Measurements from ENCODE around the gene SLC38A8. TPM values are rescaled to one million over a fixed set of nuclear protein-coding genes. Genes with fewer than 3 reads are reported as not detected.

SLC38A8 gene
- total RNA-seq, 1 experiment from 2014 or later = 0.42 TPM

DNA sequence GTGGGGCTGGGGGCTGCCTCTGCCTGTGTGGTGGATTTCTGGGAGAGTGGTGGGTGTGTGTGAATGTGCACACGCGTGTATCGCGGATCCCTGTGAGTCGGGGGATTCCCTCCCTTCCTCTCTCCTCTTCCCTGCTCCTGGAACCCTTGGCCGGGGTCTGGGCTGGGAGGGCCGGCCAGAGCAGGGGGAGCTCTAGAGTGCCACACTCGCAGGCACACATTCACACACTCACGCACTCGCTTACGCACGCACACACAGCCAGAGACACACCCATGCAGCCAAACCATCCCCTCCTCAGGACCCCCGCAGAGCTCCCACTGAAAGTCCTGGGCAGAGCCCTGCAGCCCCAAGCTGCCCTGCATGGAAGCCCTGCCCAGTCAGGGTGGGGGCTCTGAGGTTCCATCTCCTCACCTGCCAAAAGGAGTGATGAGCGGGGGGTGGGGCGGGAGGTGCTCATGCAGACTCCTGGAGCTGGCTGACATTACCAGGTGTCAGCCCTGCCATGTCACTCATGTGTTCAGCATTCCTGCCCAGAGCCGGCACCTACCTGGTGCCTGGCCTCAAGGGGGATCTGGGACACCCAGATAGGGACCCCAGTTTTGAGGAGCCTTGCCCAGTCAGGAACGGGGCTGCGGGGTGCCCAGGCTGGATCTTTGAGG lies 72.7 kb downstream of the SLC38A8 start:
- DNase-seq (ENCODE audit: low read depth) = no peak

DNA sequence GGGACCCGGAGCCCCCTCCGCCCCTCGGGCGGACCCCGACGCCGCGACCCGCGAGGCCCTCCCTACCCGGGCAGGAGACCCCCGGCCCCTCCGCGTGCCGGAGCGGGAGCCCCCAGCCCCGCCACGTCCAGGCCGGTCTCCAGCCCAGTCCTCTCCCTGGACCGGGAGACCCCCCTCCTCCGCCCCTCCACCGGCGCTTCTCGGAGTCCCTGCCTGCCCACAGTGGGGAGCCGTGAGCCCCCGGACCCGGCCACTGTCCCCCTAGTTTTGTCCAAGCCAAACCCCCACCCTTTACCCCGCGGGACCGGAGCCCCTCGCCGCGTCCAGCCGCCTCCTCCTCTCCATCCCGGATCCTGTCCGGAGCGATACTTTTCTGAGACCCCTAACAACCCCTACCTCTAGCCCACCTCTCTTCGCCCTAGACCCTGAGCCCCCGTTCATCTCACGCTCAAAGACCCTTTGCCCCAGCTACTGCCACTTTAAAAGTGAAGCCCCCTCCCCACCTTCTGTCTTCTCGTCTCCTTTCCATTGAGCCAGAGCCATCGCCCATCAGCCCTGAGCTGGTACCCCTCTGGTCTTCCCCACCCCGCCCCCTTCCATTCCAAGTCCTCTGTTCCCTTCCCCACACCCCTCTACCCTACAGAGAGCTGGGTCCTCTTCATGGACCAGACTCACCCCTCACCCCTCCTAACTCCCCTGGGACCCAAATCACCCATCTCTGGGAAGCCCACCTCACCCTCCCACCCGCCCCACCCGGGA lies 73.5 kb downstream of the SLC38A8 start:
- no peak for DNase-seq (ENCODE audit: low read depth)

DNA sequence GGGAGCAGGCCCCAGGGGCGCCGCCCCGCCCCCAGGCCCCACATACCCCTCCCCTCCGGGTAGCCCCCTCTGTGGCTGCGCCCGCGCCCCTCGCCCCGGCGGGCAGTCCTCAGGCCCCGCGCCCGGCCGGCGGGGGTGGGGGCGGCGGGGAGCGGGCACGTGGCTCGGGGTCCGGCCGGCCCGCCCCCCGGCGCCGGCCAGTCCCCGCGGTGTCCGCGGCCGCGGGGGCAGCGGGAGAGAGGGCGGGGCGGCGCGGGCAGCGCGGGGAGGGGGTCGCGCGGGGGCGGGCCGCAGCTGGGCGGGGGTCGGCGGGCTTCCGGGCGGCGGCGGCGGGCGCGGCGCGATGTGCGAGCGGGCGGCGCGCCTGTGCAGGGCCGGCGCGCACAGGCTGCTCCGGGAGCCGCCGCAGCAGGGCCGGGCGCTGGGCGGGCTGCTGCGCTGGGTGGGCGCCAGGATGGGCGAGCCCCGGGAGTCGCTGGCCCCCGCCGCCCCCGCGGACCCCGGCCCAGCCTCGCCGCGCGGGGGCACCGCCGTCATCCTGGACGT lies 74.2 kb downstream of the SLC38A8 start:
- no peak for DNase-seq (ENCODE audit: low read depth)

DNA sequence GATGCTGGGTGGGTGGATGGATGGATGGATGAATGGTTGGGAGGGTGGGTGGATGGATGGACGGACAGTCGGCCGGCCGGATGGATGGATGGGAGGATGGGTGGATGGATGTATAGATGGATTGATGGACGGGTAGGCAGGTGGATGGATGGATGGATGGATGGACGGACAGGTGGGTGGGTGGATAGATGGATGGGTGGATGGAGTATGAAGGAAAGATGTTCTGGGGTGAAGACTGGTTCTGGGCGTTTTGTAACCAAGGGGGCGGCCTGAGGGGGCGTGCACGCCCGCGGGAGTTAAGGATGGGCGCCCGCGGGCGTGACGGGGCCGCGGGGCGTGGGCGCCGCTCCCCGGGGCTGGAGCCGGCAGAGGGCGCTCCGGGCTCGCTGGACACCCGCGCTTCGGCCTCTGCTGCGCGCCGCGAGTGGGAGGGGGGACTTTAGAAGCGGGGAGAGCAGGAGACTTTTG lies 74.7 kb downstream of the SLC38A8 start, which contains the start of gene NECAB2:
TSS of gene NECAB2 (plus strand) at position 407 of the 468 bp plus-strand sequence. CDS start 405 bp downstream, outside the sequence.
- peak; percentile 18 for DNase-seq (ENCODE audit: low read depth)

DNA sequence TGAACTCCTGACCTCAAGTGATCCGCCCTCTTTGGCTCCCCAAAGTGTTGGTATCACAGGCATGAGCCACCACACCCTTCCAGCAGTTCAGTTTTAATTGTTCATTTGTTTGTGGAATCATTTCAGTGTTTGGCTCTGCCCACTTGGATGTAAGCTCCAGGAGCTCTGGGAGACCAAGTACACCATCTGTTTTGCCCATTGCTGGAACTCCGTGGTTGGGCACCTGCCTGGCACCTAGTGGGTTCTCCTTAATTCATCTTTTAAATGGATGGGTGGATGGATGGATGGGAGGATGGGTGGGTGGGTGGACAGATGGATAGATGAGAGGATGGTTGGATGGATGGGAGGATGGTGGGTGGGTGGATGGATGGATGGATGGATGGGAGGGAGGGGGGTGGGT lies 75.5 kb downstream of the SLC38A8 start:
- DNase-seq (ENCODE audit: low read depth) = no peak

DNA sequence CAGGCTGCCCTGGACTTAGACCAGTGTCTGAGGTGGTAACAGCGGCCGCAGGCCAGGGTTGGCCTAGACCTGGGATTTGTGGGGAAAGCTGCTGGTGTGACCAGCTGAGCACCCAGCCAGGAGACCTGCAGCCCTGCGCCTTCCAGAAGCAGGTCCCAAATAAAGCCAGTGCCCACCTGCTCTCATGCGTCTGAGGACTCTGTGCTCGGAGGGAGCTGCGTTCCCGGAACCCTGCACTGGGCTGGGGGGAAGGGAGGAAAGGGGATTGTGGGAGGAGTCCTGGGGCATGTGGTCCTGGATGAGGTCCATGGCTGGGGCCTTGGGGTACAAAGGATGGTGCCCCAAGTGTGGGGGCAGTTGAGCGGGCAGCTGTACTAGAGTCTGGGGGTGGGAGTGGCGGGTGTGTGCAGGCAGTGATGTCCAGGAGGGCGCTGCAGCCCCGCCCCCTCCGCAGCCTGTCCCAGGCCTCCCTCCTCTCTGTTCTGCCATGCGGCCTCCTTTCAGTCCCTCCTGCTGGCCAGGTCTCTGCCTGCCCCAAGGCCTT lies 76.4 kb downstream of the SLC38A8 start:
- no peak for DNase-seq (ENCODE audit: low read depth)

DNA sequence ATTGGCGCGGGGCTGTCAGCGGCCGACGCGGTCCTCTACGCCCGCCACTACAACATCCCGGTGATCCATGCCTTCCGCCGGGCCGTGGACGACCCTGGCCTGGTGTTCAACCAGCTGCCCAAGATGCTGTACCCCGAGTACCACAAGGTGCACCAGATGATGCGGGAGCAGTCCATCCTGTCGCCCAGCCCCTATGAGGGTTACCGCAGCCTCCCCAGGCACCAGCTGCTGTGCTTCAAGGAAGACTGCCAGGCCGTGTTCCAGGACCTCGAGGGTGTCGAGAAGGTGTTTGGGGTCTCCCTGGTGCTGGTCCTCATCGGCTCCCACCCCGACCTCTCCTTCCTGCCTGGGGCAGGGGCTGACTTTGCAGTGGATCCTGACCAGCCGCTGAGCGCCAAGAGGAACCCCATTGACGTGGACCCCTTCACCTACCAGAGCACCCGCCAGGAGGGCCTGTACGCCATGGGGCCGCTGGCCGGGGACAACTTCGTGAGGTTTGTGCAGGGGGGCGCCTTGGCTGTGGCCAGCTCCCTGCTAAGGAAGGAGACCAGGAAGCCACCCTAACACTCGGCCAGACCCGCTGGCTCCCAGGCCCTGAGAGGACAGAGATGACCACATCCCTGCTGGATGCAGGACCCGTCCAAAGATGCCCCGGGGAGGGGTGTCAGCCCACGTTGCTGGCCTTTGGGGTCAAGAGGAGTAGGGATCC lies 77.0 kb downstream of the SLC38A8 start:
- no peak for DNase-seq (ENCODE audit: low read depth)

DNA sequence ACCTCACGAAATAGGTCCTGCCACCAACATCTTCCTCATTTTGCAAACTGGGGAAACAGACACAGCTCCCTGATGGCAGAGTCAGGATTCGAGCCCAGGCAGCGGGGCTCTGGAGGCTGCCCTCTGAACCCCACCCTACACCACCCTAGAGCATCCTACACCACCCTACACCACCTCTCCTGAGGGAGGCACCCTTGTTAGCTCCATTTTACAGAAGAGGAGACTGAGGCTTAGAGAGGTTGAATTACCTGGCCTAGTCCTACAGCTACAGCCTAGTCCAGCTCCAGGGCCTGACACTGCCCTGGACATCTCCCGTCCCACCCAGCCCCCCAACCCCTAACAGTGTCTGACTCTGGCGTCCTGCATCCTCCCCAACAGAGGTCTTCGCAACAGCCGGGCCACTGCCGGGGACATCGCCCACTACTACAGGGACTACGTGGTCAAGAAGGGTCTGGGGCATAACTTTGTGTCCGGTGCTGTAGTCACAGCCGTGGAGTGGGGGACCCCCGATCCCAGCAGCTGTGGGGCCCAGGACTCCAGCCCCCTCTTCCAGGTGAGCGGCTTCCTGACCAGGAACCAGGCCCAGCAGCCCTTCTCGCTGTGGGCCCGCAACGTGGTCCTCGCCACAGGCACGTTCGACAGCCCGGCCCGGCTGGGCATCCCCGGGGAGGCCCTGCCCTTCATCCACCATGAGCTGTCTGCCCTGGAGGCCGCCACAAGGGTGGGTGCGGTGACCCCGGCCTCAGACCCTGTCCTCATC lies 77.7 kb downstream of the SLC38A8 start:
- DNase-seq (ENCODE audit: low read depth) = no peak

DNA sequence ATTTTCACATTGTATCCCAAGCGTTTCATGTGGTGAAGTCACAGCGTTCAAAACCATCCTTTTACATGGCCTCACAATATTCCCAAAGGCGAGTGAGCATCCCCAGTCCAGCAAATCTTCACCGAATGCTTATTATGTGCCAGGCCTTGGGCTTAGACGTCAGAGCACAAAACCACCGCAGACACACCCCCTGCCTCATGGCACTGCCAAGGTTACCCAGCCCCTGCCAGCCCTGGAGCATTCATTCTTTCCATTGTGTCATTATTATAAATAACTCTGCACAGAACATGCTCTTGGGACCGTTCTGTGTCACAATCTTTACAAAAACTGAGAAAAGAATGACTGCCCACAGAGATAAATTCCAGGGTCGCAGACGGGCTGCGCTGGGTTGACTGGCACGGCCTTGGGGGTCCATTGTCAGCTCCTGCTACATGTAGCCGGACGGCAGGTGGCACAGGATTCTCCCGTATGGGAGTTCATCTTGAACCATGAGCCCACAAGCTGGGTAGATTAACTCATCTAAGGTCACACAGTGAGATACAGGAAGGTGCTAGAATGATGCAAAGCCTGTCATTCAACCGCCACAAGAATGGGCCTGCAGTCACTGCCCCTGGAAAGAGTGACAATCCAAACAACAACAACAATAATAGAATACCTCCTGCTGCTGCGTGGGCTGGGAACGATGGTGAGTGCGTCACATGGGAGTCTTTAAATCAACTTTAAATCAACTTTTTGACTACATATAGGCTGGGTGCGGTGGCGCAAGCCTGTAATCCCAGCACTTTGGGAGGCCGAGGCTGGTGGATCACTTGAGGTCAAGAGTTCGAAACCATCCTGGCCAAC lies 79.1 kb downstream of the SLC38A8 start:
- no peak for DNase-seq (ENCODE audit: low read depth)

DNA sequence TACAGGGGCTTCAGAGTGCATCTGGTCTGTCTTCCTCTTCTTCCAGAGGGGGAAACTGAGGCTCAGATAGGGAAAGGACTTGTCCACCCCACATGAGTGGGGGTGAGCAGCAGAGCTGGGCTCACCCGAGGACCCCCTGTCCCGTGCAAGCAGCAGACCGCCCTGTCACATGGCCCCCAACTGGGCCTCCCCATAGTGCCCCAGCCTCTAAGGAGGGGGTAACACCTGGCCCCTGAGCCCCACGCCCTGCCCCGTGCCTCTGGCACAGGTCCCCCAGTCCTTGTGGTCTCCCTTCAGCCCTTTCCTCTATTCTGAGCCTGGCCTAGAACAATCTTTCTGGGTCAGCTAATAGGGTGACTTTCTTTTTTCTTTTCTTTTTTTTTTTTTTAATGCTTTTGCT lies 81.0 kb downstream of the SLC38A8 start:
- no peak for DNase-seq (ENCODE audit: low read depth)

DNA sequence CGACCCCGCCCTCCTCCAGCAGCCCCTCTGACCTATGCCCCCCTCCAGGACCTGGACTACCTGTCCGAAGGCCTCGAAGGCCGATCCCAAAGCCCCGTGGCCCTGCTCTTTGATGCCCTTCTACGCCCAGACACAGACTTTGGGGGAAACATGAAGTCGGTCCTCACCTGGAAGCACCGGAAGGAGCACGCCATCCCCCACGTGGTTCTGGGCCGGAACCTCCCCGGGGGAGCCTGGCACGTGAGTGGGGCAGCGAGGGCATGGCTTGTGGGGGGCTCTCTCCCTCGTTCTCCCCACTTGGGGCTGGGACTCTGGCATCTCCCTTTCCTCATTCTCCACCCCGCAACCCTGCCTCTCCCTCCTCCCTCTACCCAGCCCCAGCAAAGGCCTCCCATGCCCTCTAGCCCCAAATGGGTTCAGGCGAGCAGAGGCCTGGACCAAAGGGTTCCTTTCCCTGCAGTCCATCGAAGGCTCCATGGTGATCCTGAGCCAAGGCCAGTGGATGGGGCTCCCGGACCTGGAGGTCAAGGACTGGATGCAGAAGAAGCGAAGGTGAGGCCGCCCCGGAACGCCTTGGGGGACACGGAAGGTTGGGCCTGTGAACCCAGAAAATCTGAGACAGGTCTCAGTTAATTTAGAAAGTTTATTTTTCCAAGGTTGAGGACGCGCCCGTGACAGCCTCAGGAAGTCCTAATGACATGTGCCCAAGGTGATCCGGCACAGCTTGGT lies 81.9 kb downstream of the SLC38A8 start:
- DNase-seq (ENCODE audit: low read depth) = no peak

Other genes starting within 250 kb of the SLC38A8 start
- gene HSBP1, start 234.8 kb downstream of the SLC38A8 start, total RNA-seq (2014; rRNA removed; shearing (Covaris generic)) = 85.5 and 151 TPM in 2 replicates
- gene MLYCD, start 143.7 kb downstream of the SLC38A8 start, total RNA-seq (2014; rRNA removed; shearing (Covaris generic)) = 1.2 and 2.0 TPM in 2 replicates
- gene OSGIN1, start 89.6 kb downstream of the SLC38A8 start, total RNA-seq (2014; rRNA removed; shearing (Covaris generic)) = 3.6 and 4.0 TPM in 2 replicates
- gene NECAB2, start 74.6 kb downstream of the SLC38A8 start, total RNA-seq (2014; rRNA removed; shearing (Covaris generic)) = not detected in 2 replicates
- 62.1 and 93.7 TPM in 2 replicates for gene MBTPS1, start 74.1 kb upstream of the SLC38A8 start, total RNA-seq (2014; rRNA removed; shearing (Covaris generic))
- 26.5 and 40.9 TPM in 2 replicates for gene HSDL1, start 102.4 kb upstream of the SLC38A8 start, total RNA-seq (2014; rRNA removed; shearing (Covaris generic))
- gene DNAAF1, start 102.5 kb upstream of the SLC38A8 start, total RNA-seq (2014; rRNA removed; shearing (Covaris generic)) = not detected in 2 replicates
- gene TAF1C, start 144.3 kb upstream of the SLC38A8 start, total RNA-seq (2014; rRNA removed; shearing (Covaris generic)) = 15.1 and 23.4 TPM in 2 replicates
- not detected in 2 replicates for gene ADAD2, start 148.4 kb upstream of the SLC38A8 start, total RNA-seq (2014; rRNA removed; shearing (Covaris generic))
- gene KCNG4, start 197.2 kb upstream of the SLC38A8 start, total RNA-seq (2014; rRNA removed; shearing (Covaris generic)) = not detected in 2 replicates

Measured in M059J (cell line).